ENCODE data around the gene BFSP1. TPM values are rescaled to one million over a fixed set of nuclear protein-coding genes. Genes with fewer than 3 reads are reported as not detected.

The BFSP1 gene
- total RNA-seq, 1 donor = 2.9 TPM

- Histone ChIP-seq H2AFZ (ENCODE audit: low read length) (no peak overlapping the region), H3K36me3 (ENCODE audit: insufficient read depth, low read length) (no peaks in the 10 kb centered on the region), H3K4me3 (ENCODE audit: insufficient read depth, low read length) (no peak overlapping the region), H3K27ac (ENCODE audit: low read depth, low read length) (no peak overlapping the region), H4K20me1 (ENCODE audit: insufficient read depth, low read length) (no peaks in the 10 kb centered on the region), H3K79me2 (ENCODE audit: insufficient read depth, low read length) (no peaks in the 10 kb centered on the region), H3K4me2 (ENCODE audit: insufficient read depth, low read length) (no peak overlapping the region), H3K4me1 (ENCODE audit: insufficient read depth, low read length) (peaks cover 40% of the 10 kb centered on the region), H3K9me3 (ENCODE audit: low read depth, low read length) (no peaks in the 10 kb centered on the region), H3K27me3 (ENCODE audit: insufficient read depth, low read length) (no peaks in the 10 kb centered on the region)
- no peak for DNase-seq (ENCODE audit: insufficient read length, low spot score, missing footprints)
- no peak for TF ChIP-seq CTCF (IDR thresholded peaks at IDR 0.05; ENCODE audit: extremely low read depth, low read depth, low read length)
Measured at GRCh38 chr20:17555106-17555505, 23.9 kb upstream of the BFSP1 start.

- Histone ChIP-seq H3K79me2 (ENCODE audit: insufficient read depth, low read length) (no peaks in the 10 kb centered on the region), H3K4me2 (ENCODE audit: insufficient read depth, low read length) (no peak overlapping the region)
Measured at GRCh38 chr20:17549131-17549530, 18.0 kb upstream of the BFSP1 start.

GRCh38 chr20:17545127-17545526, 13.9 kb upstream of the BFSP1 start:
- Histone ChIP-seq H3K4me1 (ENCODE audit: insufficient read depth, low read length) (peaks cover 27% of the 10 kb centered on the region), H4K20me1 (ENCODE audit: insufficient read depth, low read length) (no peaks in the 10 kb centered on the region), H3K27me3 (ENCODE audit: insufficient read depth, low read length) (no peaks in the 10 kb centered on the region), H3K27ac (ENCODE audit: low read depth, low read length) (no peak overlapping the region), H3K79me2 (ENCODE audit: insufficient read depth, low read length) (no peaks in the 10 kb centered on the region), H2AFZ (ENCODE audit: low read length) (no peak overlapping the region), H3K9me3 (ENCODE audit: low read depth, low read length) (no peaks in the 10 kb centered on the region), H3K4me3 (ENCODE audit: insufficient read depth, low read length) (no peak overlapping the region), H3K4me2 (ENCODE audit: insufficient read depth, low read length) (no peak overlapping the region), H3K36me3 (ENCODE audit: insufficient read depth, low read length) (no peaks in the 10 kb centered on the region)
- DNase-seq (ENCODE audit: insufficient read length, low spot score, missing footprints) = no peak
- no peak for TF ChIP-seq CTCF (IDR thresholded peaks at IDR 0.05; ENCODE audit: extremely low read depth, low read depth, low read length)

More at GRCh38 chr20:17549131-17549530, 18.0 kb upstream of the BFSP1 start:
- Histone ChIP-seq H3K27ac (ENCODE audit: low read depth, low read length) (no peak overlapping the region), H4K20me1 (ENCODE audit: insufficient read depth, low read length) (no peaks in the 10 kb centered on the region), H3K4me1 (ENCODE audit: insufficient read depth, low read length) (peaks cover 3% of the 10 kb centered on the region), H3K9me3 (ENCODE audit: low read depth, low read length) (no peaks in the 10 kb centered on the region), H2AFZ (ENCODE audit: low read length) (no peak overlapping the region), H3K27me3 (ENCODE audit: insufficient read depth, low read length) (no peaks in the 10 kb centered on the region), H3K36me3 (ENCODE audit: insufficient read depth, low read length) (no peaks in the 10 kb centered on the region), H3K4me3 (ENCODE audit: insufficient read depth, low read length) (no peak overlapping the region)
- no peak for TF ChIP-seq CTCF (IDR thresholded peaks at IDR 0.05; ENCODE audit: extremely low read depth, low read depth, low read length)
- DNase-seq (ENCODE audit: insufficient read length, low spot score, missing footprints) = no peak

GRCh38 chr20:17543531-17544131, 12.5 kb upstream of the BFSP1 start:
- H3K4me3 ChIP-seq (ENCODE audit: insufficient read depth, low read length) = peak overlapping the region; percentile 27

More at GRCh38 chr20:17543531-17544131, 12.5 kb upstream of the BFSP1 start:
- H3K4me2 ChIP-seq (ENCODE audit: insufficient read depth, low read length) = peak overlapping the region; percentile 63
- no peaks in the 10 kb centered on the region for H4K20me1 ChIP-seq (ENCODE audit: insufficient read depth, low read length)
- no peaks in the 10 kb centered on the region for H3K79me2 ChIP-seq (ENCODE audit: insufficient read depth, low read length)
- H3K27ac ChIP-seq (ENCODE audit: low read depth, low read length) = peak overlapping the region; percentile 95
- no peaks in the 10 kb centered on the region for H3K36me3 ChIP-seq (ENCODE audit: insufficient read depth, low read length)
- no peaks in the 10 kb centered on the region for H3K27me3 ChIP-seq (ENCODE audit: insufficient read depth, low read length)
- peak overlapping the region; percentile 12 for H2AFZ ChIP-seq (ENCODE audit: low read length)
- no peak for TF ChIP-seq CTCF (IDR thresholded peaks at IDR 0.05; ENCODE audit: extremely low read depth, low read depth, low read length)
- H3K4me1 ChIP-seq (ENCODE audit: insufficient read depth, low read length) = peaks cover 27% of the 10 kb centered on the region
- no peaks in the 10 kb centered on the region for H3K9me3 ChIP-seq (ENCODE audit: low read depth, low read length)
- DNase-seq (ENCODE audit: insufficient read length, low spot score, missing footprints) = no peak

All from osteoblast (primary cell).